Ascending aorta (tissue), 2 donors: ENCODE measurements around the gene RPLP2. TPM values are rescaled to one million over a fixed set of nuclear protein-coding genes. Genes with fewer than 3 reads are reported as not detected.

Experiments
- DNase-seq, 2 donors: peaks; one replicate each; pipeline ENCODE4 v3.0.0-alpha.2; 2019; ENCODE audit warnings: low spot score in 2 of 2
- H3K27ac ChIP-seq, 2 donors: fragments of 200-600 bp; sonication (generic); one replicate each; pipeline ENCODE4 v1.5.1; 2016 to 2017; ENCODE audit warnings: mild to moderate bottlenecking in 1 of 2
- H3K27me3 ChIP-seq: fragments of 200-600 bp; sonication (generic); one replicate; pipeline ENCODE4 v1.5.1; 2017
- H3K36me3 ChIP-seq, 2 donors: fragments of 200-600 bp; sonication (generic); one replicate each; pipeline ENCODE4 v1.5.1; 2016
- H3K4me1 ChIP-seq, 2 donors: fragments of 200-600 bp; sonication (generic); one replicate each; pipeline ENCODE4 v1.5.1; 2016 to 2017; ENCODE audit warnings: mild to moderate bottlenecking in 1 of 2
- H3K4me3 ChIP-seq, 2 donors: fragments of 200-600 bp; sonication (generic); one replicate each; pipeline ENCODE4 v1.5.1; 2016 to 2017; ENCODE audit warnings: mild to moderate bottlenecking in 1 of 2
- H3K9me3 ChIP-seq, 2 donors: fragments of 200-600 bp; sonication (generic); one replicate each; pipeline ENCODE4 v1.5.1; 2016
- CTCF ChIP-seq, 3 experiments: fragments of 200-600 bp in 2 of 3; fragments of 450-650 bp in 1 of 3; sonication (generic) in 2 of 3; IDR thresholded peaks; one replicate each; pipeline ENCODE4 v1.5.1; 2016 to 2019; ENCODE audit warnings: antibody characterized with exemption in 3 of 3, mild to moderate bottlenecking in 1 of 3, moderate library complexity in 1 of 3
- intact Hi-C: fragments of 100-400 bp; cut with DNase I; formaldehyde crosslinking; loops from one replicate; pipeline ENCODE4 v1.15.1; 2023
- total RNA-seq: library from RNA; depleted of rRNA; stranded (reverse); fragments of >200 nt; gene quantifications from one replicate; pipeline ENCODE4 v1.1.0, GENCODE V29; 2016

RPLP2 gene
- total RNA-seq, 1 donor from 2014 or later: 897 TPM

DNA sequence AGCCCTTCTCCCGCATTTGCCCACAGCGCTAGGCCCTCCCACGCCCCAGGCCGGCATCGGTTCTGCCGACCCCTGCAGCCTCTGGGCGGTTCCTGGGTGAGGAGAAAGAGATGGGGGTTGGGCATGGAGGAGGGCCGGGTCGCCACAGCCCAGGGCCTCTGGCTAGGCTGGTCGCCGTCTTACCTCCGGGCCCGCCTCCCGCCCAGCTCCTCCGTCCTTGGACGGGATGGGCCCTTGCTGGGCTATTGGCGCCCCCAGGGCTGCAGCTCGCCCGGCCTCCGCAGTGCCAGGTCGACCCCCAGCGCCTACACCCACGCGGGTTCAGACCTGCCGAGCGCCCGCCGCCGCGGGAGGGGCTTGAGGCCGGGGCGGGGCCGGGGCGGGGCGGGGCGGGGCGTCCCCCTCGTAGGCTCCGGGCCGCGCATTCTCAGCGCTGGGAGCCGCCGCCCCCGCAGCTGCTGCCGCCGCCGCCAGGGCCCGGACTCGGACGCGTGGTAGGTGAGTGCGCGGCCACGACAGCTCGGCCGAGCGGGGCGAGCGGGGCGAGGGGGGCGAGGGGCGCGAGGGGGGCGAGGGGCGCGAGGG lies 22.9 kb downstream of the RPLP2 start, which contains the start of gene CD151:
Gene CD151 (plus strand): TSS at position 424 of the 585 bp plus-strand sequence. CDS start 3,118 bp downstream, outside the sequence.
- Histone ChIP-seq H3K4me1 (peaks cover 13 to 56% of the 10 kb centered on the region in 2 donors), H3K27me3 (no peaks in the 10 kb centered on the region), H3K36me3 (peaks cover 17 to 19% of the 10 kb centered on the region in 2 donors), H3K27ac (peak within 1 kb of the TSS; percentile 81 to 95), H3K4me3 (peak within 1 kb of the TSS; percentile 67 to 84), H3K9me3 (no peaks in the 10 kb centered on the region)
- peak in 1 of 2 donors; percentile 87 for DNase-seq
- intact Hi-C loops: loop anchor here (1.0 kb wide), 2 partner anchors 13 to 23 kb away; partner anchors contain the start of gene RPLP2
- no peak for TF ChIP-seq CTCF (IDR thresholded peaks at IDR 0.05)

GRCh38 chr11:833114-833791 lies 23.5 kb downstream of the RPLP2 start:
- Histone ChIP-seq H3K9me3 (no peaks in the 10 kb centered on the region), H3K4me1 (peaks cover 13 to 55% of the 10 kb centered on the region in 2 donors), H3K36me3 (peaks cover 24 to 25% of the 10 kb centered on the region in 2 donors), H3K4me3 (peak overlapping the region; percentile 67 to 84), H3K27me3 (no peaks in the 10 kb centered on the region), H3K27ac (peak overlapping the region; percentile 81 to 95)
- peak in 1 of 2 donors; percentile 87 for DNase-seq
- no peak for TF ChIP-seq CTCF (IDR thresholded peaks at IDR 0.05)
- intact Hi-C loops: loop anchor here (1.0 kb wide), 1 partner anchor 24 kb away; the partner anchor contains the start of gene RPLP2

GRCh38 chr11:833849-834311 lies 24.1 kb downstream of the RPLP2 start:
- Histone ChIP-seq H3K27ac (peak overlapping the region; percentile 81 to 95), H3K9me3 (no peaks in the 10 kb centered on the region), H3K4me1 (peaks cover 13 to 55% of the 10 kb centered on the region in 2 donors), H3K27me3 (no peaks in the 10 kb centered on the region), H3K36me3 (peaks cover 30 to 31% of the 10 kb centered on the region in 2 donors), H3K4me3 (peak overlapping the region; percentile 67 to 84)
- no peak for TF ChIP-seq CTCF (IDR thresholded peaks at IDR 0.05)
- DNase-seq: peak in 1 of 2 donors; percentile 86
- intact Hi-C loops: loop anchor here (1.0 kb wide), 2 partner anchors 10 to 25 kb away; partner anchors contain the start of gene RPLP2

DNA sequence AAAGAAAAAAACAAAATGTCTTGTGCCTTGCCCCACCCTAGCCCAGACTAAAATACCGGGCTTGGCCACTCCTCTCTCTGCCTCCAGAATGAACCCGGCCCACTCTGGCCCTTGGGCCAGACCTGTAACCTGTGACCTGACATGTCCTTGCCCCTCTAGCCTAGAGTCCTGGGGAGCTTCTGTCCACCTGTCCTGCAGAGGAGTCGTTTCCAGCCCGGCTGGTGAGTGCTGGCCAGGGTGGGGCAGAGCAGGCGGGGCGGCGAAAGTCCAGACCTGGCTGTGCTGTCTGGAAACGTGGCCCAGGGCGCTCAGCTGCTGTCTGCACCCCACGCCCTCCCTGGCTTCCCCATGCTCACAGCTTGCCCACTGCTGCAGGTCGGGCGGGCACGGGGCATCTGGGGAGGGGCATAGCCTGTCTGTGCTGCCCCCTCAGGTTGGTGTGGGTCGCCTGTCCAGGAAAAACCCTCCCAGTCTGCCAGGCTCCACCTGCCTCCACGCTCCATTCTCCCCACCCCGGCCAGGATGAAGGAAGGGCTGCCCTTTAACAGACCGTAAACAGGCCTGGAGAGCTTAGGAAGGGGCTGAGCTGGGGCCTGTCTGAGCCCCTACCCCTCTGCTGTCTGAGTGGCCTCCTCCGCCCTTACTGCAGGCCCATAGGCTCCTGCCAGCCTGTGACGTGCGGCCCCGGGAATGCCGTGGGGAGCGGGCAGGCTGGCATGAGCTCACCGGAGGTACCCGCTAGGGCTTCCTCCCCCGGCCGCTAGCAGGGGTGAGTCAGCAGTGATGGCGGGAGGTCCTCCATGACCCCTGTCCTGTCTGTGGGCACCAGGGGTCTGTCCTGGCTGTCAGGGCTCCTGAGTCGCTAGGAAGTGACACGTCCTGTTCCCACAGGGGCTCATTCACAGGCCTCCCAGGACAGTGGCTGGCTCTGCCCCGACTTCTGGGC lies 24.9 kb downstream of the RPLP2 start:
- H3K36me3 ChIP-seq: peaks cover 37 to 39% of the 10 kb centered on the region in 2 donors
- H3K4me1 ChIP-seq: peaks cover 10 to 48% of the 10 kb centered on the region in 2 donors
- intact Hi-C loops: loop anchor here (1.0 kb wide), 1 partner anchor 10 kb away; no protein-coding TSS in a partner anchor
- H3K4me3 ChIP-seq: peak overlapping the region; percentile 67 to 84
- no peaks in the 10 kb centered on the region for H3K9me3 ChIP-seq
- no peak for TF ChIP-seq CTCF (IDR thresholded peaks at IDR 0.05)
- peak overlapping the region; percentile 81 to 95 for H3K27ac ChIP-seq
- H3K27me3 ChIP-seq: no peaks in the 10 kb centered on the region
- DNase-seq: peak; percentile 79 to 95

- H3K36me3 ChIP-seq: peaks cover 43 to 49% of the 10 kb centered on the region in 2 donors
- peak overlapping the region; percentile 81 to 95 for H3K27ac ChIP-seq
- no peaks in the 10 kb centered on the region for H3K9me3 ChIP-seq
- no peaks in the 10 kb centered on the region for H3K27me3 ChIP-seq
- no peak for DNase-seq
- TF ChIP-seq CTCF (IDR thresholded peaks at IDR 0.05): no peak
- intact Hi-C loops: no loop called here
- H3K4me1 ChIP-seq: peaks cover 14 to 43% of the 10 kb centered on the region in 2 donors
- no peak overlapping the region for H3K4me3 ChIP-seq
Measured at GRCh38 chr11:836274-836673, 26.5 kb downstream of the RPLP2 start.
